Cardiac muscle cell (in vitro differentiated cells and primary cell): Measurements from ENCODE around the gene ZMYM1. TPM values are rescaled to one million over a fixed set of nuclear protein-coding genes. Genes with fewer than 3 reads are reported as not detected.
A peak's percentile ranks its signal among the peaks of the same experiment; 100 is the strongest.

Experiments used
- DNase-seq, 2 donors: peaks; one replicate each; pipeline versions ENCODE4 v3.0.0 to v3.0.0-alpha.2; 2010 to 2017; ENCODE audit warnings: low read depth in 1 of 2, low spot score in 1 of 2
- H3K27ac ChIP-seq: fragments of 200-600 bp; sonication (generic); 2 replicates; pipeline ENCODE4 v1.5.1; 2016
- H3K27me3 ChIP-seq: fragments of 200-600 bp; sonication (generic); 2 replicates; pipeline ENCODE4 v1.6.0; 2016; ENCODE audit warnings: control low read depth
- H3K36me3 ChIP-seq: fragments of 200-600 bp; sonication (generic); 2 replicates; pipeline ENCODE4 v1.5.1; 2016; ENCODE audit warnings: control low read depth
- H3K4me1 ChIP-seq: fragments of 200-600 bp; sonication (generic); 2 replicates; pipeline ENCODE4 v1.8.1; 2017; ENCODE audit warnings: low read depth, mild to moderate bottlenecking, mixed run types
- H3K4me3 ChIP-seq: fragments of 200-600 bp; sonication (generic); 2 replicates; pipeline ENCODE4 v1.5.1; 2016; ENCODE audit warnings: mild to moderate bottlenecking
- H3K9me3 ChIP-seq: fragments of 200-600 bp; sonication (generic); 2 replicates; pipeline ENCODE4 v1.5.1; 2017; ENCODE audit warnings: low read depth, mild to moderate bottlenecking, control low read depth
- CTCF ChIP-seq: IDR thresholded peaks from 2 replicates; pipeline ENCODE4 v1.5.1; 2012; ENCODE audit warnings: low read depth, mild to moderate bottlenecking, low read length
- polyA plus RNA-seq: library from polyadenylated mRNA; unstranded; fragments of >200 nt; fragmentation: Nextera tagmentation; extraction: Ambion mirVana; gene quantifications from 2 replicates; pipeline ENCODE4 v1.2.1, GENCODE V29; 2016
- total RNA-seq: library from RNA; depleted of rRNA; stranded (reverse); fragments of >200 nt; gene quantifications from 2 replicates; pipeline ENCODE4 v1.2.3, GENCODE V29; 2016

ZMYM1 gene
- total RNA-seq: 5.4 and 12.2 TPM in 2 replicates
- 7.5 and 19.1 TPM in 2 replicates for polyA plus RNA-seq

GRCh38 chr1:35079003-35079930 lies at the start of gene ZMYM1:
Gene ZMYM1 (plus strand): TSS chr1:35079385. CDS start chr1:35093988, 14,603 bp downstream.
- peaks cover 4% of the 10 kb centered on the region for H3K4me1 ChIP-seq
- peak within 1 kb of the TSS; percentile 66 for H3K4me3 ChIP-seq
- TF ChIP-seq CTCF: no peak
- peak within 1 kb of the TSS; percentile 91 for H3K27ac ChIP-seq
- peak; percentile 89 to 94 for DNase-seq
- no peaks in the 10 kb centered on the region for H3K9me3 ChIP-seq
- H3K36me3 ChIP-seq: no peaks in the 10 kb centered on the region
- H3K27me3 ChIP-seq: no peaks in the 10 kb centered on the region

- H3K36me3 ChIP-seq: no peaks in the 10 kb centered on the region
- no peak for TF ChIP-seq CTCF
- H3K27ac ChIP-seq: no peak overlapping the region
- H3K9me3 ChIP-seq: no peaks in the 10 kb centered on the region
- peak in 1 of 2 donors; percentile 42 for DNase-seq
- H3K27me3 ChIP-seq: no peaks in the 10 kb centered on the region
- H3K4me1 ChIP-seq: peaks cover 5% of the 10 kb centered on the region
- H3K4me3 ChIP-seq: no peak overlapping the region
Observed at GRCh38 chr1:35029761-35030160, 49.4 kb upstream of the ZMYM1 start.

GRCh38 chr1:35030338-35030737 lies 48.8 kb upstream of the ZMYM1 start:
- TF ChIP-seq CTCF: no peak
- H3K27ac ChIP-seq: peak overlapping the region; percentile 72
- no peak for DNase-seq
- no peaks in the 10 kb centered on the region for H3K36me3 ChIP-seq
- no peaks in the 10 kb centered on the region for H3K9me3 ChIP-seq
- H3K4me1 ChIP-seq: peaks cover 5% of the 10 kb centered on the region
- H3K4me3 ChIP-seq: peak overlapping the region; percentile 72
- no peaks in the 10 kb centered on the region for H3K27me3 ChIP-seq

GRCh38 chr1:35030756-35031446 lies 48.3 kb upstream of the ZMYM1 start:
- Histone ChIP-seq H3K27ac (peak overlapping the region; percentile 72), H3K36me3 (no peaks in the 10 kb centered on the region), H3K4me1 (peaks cover 5% of the 10 kb centered on the region), H3K9me3 (no peaks in the 10 kb centered on the region), H3K27me3 (no peaks in the 10 kb centered on the region), H3K4me3 (peak overlapping the region; percentile 72)
- peak; percentile 19 to 35 for DNase-seq
- no peak for TF ChIP-seq CTCF

GRCh38 chr1:35032384-35032739 lies 46.8 kb upstream of the ZMYM1 start:
- Histone ChIP-seq H3K27me3 (no peaks in the 10 kb centered on the region), H3K36me3 (no peaks in the 10 kb centered on the region), H3K9me3 (no peaks in the 10 kb centered on the region), H3K4me1 (peaks cover 5% of the 10 kb centered on the region), H3K27ac (no peak overlapping the region), H3K4me3 (peak overlapping the region; percentile 72)
- DNase-seq: no peak
- no peak for TF ChIP-seq CTCF
